Fibroblast of lung (primary cell): ENCODE data around the gene RAB8A. TPM values are rescaled to one million over a fixed set of nuclear protein-coding genes. Genes with fewer than 3 reads are reported as not detected.
"Not testable (repeated sequence)": the region's sequence is repeated elsewhere in the genome, so short reads cannot be mapped to it uniquely, and the experiment has no call there.

Experiments used
- DNase-seq, 2 donors: peaks; one replicate each; pipeline versions ENCODE4 v3.0.0 to v3.0.0-alpha.2; 2010; ENCODE audit warnings: low read depth in 2 of 2
- H2AFZ ChIP-seq: 2 replicates; pipeline ENCODE4 v1.5.1; 2012; ENCODE audit warnings: low read length, control low read depth, inconsistent platforms
- H3K27ac ChIP-seq: 2 replicates; pipeline ENCODE4 v1.5.1; 2011; ENCODE audit warnings: low read length, control low read depth; ENCODE audit not compliant: insufficient read depth
- H3K27me3 ChIP-seq: 2 replicates; pipeline ENCODE4 v1.5.1; 2011; ENCODE audit warnings: mild to moderate bottlenecking, low read length; ENCODE audit not compliant: control insufficient read depth, insufficient read depth
- H3K36me3 ChIP-seq: 2 replicates; pipeline ENCODE4 v1.5.1; 2011; ENCODE audit warnings: low read length; ENCODE audit not compliant: control insufficient read depth, insufficient read depth
- H3K4me1 ChIP-seq: 2 replicates; pipeline ENCODE4 v1.5.1; 2011; ENCODE audit warnings: low read length; ENCODE audit not compliant: control insufficient read depth, insufficient read depth; ENCODE audit errors: extremely low read depth
- H3K4me2 ChIP-seq: 2 replicates; pipeline ENCODE4 v1.5.1; 2011; ENCODE audit warnings: low read length, control low read depth; ENCODE audit not compliant: insufficient read depth; ENCODE audit errors: extremely low read depth
- H3K4me3 ChIP-seq, 4 experiments: fragments of 200-600 bp in 1 of 4; sonication (generic) in 1 of 4; replicated peaks in 1 of 4; 2 replicates each; pipeline ENCODE4 v1.5.1; 2011 to 2016; ENCODE audit warnings: low read length in 4 of 4, low read depth in 3 of 4, mild to moderate bottlenecking in 3 of 4, control low read depth in 2 of 4, inconsistent platforms in 1 of 4, mixed read lengths in 1 of 4; ENCODE audit not compliant: insufficient read depth in 1 of 4; ENCODE audit errors: control extremely low read depth in 1 of 4
- H3K79me2 ChIP-seq: 2 replicates; pipeline ENCODE4 v1.5.1; 2012; ENCODE audit warnings: mild to moderate bottlenecking, low read length, inconsistent platforms; ENCODE audit not compliant: control insufficient read depth, insufficient read depth
- H3K9ac ChIP-seq: 2 replicates; pipeline ENCODE4 v1.5.1; 2011; ENCODE audit warnings: mild to moderate bottlenecking, low read length, control low read depth; ENCODE audit not compliant: insufficient read depth
- H3K9me3 ChIP-seq: 2 replicates; pipeline ENCODE4 v1.5.1; 2012; ENCODE audit warnings: low read depth, low read length; ENCODE audit not compliant: control insufficient read depth, insufficient read depth
- H4K20me1 ChIP-seq: 2 replicates; pipeline ENCODE4 v1.5.1; 2011; ENCODE audit warnings: low read length; ENCODE audit not compliant: control insufficient read depth, insufficient read depth; ENCODE audit errors: extremely low read depth
- CTCF ChIP-seq, 2 donors: IDR thresholded peaks in 1 of 2; conservative IDR thresholded peaks in 1 of 2; 1 replicate in 1 of 2; 2 replicates in 1 of 2; pipeline ENCODE4 v1.5.1; 2011 to 2012; ENCODE audit warnings: low read length in 2 of 2, control low read depth in 1 of 2, inconsistent platforms in 1 of 2, low read depth in 1 of 2, mild to moderate bottlenecking in 1 of 2
- EZH2 ChIP-seq: IDR thresholded peaks from 2 replicates; pipeline ENCODE4 v1.5.1; 2012; ENCODE audit warnings: low read length, control low read depth, mild to moderate bottlenecking; ENCODE audit errors: missing control alignments
- polyA plus RNA-seq, 2 donors: library from polyadenylated mRNA; depleted of rRNA in 1 of 2; stranded (reverse) in 1 of 2; unstranded in 1 of 2; fragments of >200 nt; gene quantifications; 2 replicates each; pipeline ENCODE4 v1.2.1, GENCODE V29; 2011 to 2012; ENCODE audit warnings: missing spikeins in 1 of 2
- total RNA-seq: library from RNA; depleted of rRNA; stranded (reverse); fragments of >200 nt; gene quantifications from 2 replicates; pipeline ENCODE4 v1.2.1, GENCODE V29; 2014

Gene RAB8A
- total and polyA plus RNA-seq, 2 donors (not counting 1 experiment from before 2014, with no cell fraction given), result 77.6 to 104 TPM

GRCh38 chr19:16170134-16170533 lies 58.4 kb downstream of the RAB8A start:
- H4K20me1 ChIP-seq, result no peaks in the 10 kb centered on the region

DNA sequence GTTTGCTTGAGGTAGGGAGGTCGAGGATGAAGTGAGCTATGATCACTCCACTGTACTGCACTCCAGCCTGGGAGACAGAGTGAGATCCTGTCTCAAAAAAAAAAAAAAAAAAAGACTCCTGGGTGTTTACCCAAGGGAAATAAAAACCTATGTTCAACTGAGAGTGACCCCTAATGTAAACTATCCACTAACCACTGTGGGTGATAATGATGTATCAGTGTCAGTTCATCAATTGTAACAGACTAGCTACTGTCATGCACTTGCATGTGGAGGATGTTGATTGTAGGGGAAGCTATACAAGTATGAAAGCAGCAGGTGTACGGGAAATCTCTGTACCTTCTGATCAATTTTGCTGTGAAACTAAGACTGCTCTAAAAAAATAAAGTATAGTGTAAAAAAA lies 64.3 kb downstream of the RAB8A start:
- Histone ChIP-seq H2AFZ (no peak overlapping the region), H3K4me1 (peaks cover 4% of the 10 kb centered on the region), H3K9me3 (no peaks in the 10 kb centered on the region), H3K4me3 (no peak overlapping the region), H3K9ac (no peak overlapping the region), H3K36me3 (no peaks in the 10 kb centered on the region), H3K79me2 (no peaks in the 10 kb centered on the region), H3K27me3 (peaks cover 3% of the 10 kb centered on the region), H3K4me2 (no peak overlapping the region), H4K20me1 (no peaks in the 10 kb centered on the region), H3K27ac (no peak overlapping the region)
- DNase-seq, result no peak
- TF ChIP-seq EZH2 (no peak), CTCF (conservative IDR thresholded peaks at IDR 0.05 in 1 of 2, IDR thresholded peaks at IDR 0.05 in 1 of 2; ENCODE audit: low read depth in 1 of 2, low read length in 2 of 2) (no peak)

More at GRCh38 chr19:16170134-16170533, 58.4 kb downstream of the RAB8A start:
- H3K9me3 ChIP-seq, result no peaks in the 10 kb centered on the region
- no peaks in the 10 kb centered on the region for H3K36me3 ChIP-seq
- TF ChIP-seq CTCF (conservative IDR thresholded peaks at IDR 0.05 in 1 of 2, IDR thresholded peaks at IDR 0.05 in 1 of 2; ENCODE audit: low read depth in 1 of 2, low read length in 2 of 2) (no peak), EZH2 (no peak)
- H3K27ac ChIP-seq, result no peak overlapping the region
- no peak overlapping the region for H3K4me2 ChIP-seq
- no peaks in the 10 kb centered on the region for H3K79me2 ChIP-seq
- DNase-seq, result no peak
- H3K9ac ChIP-seq, result no peak overlapping the region
- peaks cover 3% of the 10 kb centered on the region for H3K27me3 ChIP-seq
- no peaks in the 10 kb centered on the region for H3K4me1 ChIP-seq
- H2AFZ ChIP-seq, result no peak overlapping the region
- no peak overlapping the region for H3K4me3 ChIP-seq

- H3K27me3 ChIP-seq, H3K4me1 ChIP-seq, H3K9ac ChIP-seq, H3K79me2 ChIP-seq, H3K9me3 ChIP-seq, H3K27ac ChIP-seq, H3K36me3 ChIP-seq, H2AFZ ChIP-seq, H3K4me3 ChIP-seq, H4K20me1 ChIP-seq, DNase-seq, H3K4me2 ChIP-seq: not testable (repeated sequence)
These were observed 67.2 kb downstream of the RAB8A start for GRCh38 chr19:16178866-16179265.
